Astrocyte (in vitro differentiated cells and primary cell): ENCODE measurements around the gene NAV3. TPM values are rescaled to one million over a fixed set of nuclear protein-coding genes. Genes with fewer than 3 reads are reported as not detected.

Experiments used
- DNase-seq: peaks from one replicate; pipeline ENCODE4 v3.0.0-alpha.2; 2010; ENCODE audit warnings: low read depth
- FAIRE-seq: peaks from 2 replicates; lab custom pipeline; 2011; peaks lifted over from hg19 to GRCh38; lab: Jason Lieb, UNC
- H2AFZ ChIP-seq: 2 replicates; pipeline ENCODE4 v1.6.0; 2012; ENCODE audit warnings: low read depth, low read length, inconsistent platforms
- H3K27ac ChIP-seq: 2 replicates; pipeline ENCODE4 v1.5.1; 2011; ENCODE audit warnings: low read depth, low read length, inconsistent platforms
- H3K27me3 ChIP-seq: 2 replicates; pipeline ENCODE4 v1.6.0; 2011; ENCODE audit warnings: low read length, inconsistent platforms; ENCODE audit not compliant: insufficient read depth
- H3K36me3 ChIP-seq: 2 replicates; pipeline ENCODE4 v1.5.1; 2011; ENCODE audit warnings: low read length, inconsistent platforms; ENCODE audit not compliant: insufficient read depth
- H3K4me1 ChIP-seq: 2 replicates; pipeline ENCODE4 v1.5.1; 2011; ENCODE audit warnings: low read length, inconsistent platforms; ENCODE audit not compliant: insufficient read depth
- H3K4me2 ChIP-seq: 2 replicates; pipeline ENCODE4 v1.6.0; 2012; ENCODE audit warnings: low read length, inconsistent platforms
- H3K4me3 ChIP-seq: 2 replicates; pipeline ENCODE4 v1.5.1; 2011; ENCODE audit warnings: low read depth, mild to moderate bottlenecking, low read length, inconsistent platforms; ENCODE audit not compliant: insufficient read depth
- H3K79me2 ChIP-seq: 2 replicates; pipeline ENCODE4 v1.6.0; 2012; ENCODE audit warnings: mild to moderate bottlenecking, low read length, inconsistent platforms; ENCODE audit not compliant: insufficient read depth
- H3K9ac ChIP-seq: 2 replicates; pipeline ENCODE4 v1.6.0; 2012; ENCODE audit warnings: mild to moderate bottlenecking, low read length, inconsistent platforms
- H3K9me3 ChIP-seq: 2 replicates; pipeline ENCODE4 v1.5.1; 2012; ENCODE audit warnings: low read depth, mild to moderate bottlenecking, low read length, inconsistent platforms; ENCODE audit not compliant: insufficient read depth
- H4K20me1 ChIP-seq: 2 replicates; pipeline ENCODE4 v1.6.0; 2012; ENCODE audit warnings: low read length, inconsistent platforms; ENCODE audit not compliant: insufficient read depth
- H3K27ac Mint-ChIP-seq: one replicate; pipeline ENCODE4 v1.8.0; 2021; ENCODE audit warnings: mild to moderate bottlenecking, mixed read lengths; ENCODE audit not compliant: unreplicated experiment
- H3K27me3 Mint-ChIP-seq: one replicate; pipeline ENCODE4 v1.8.0; 2021; ENCODE audit warnings: low read depth, mixed read lengths; ENCODE audit not compliant: unreplicated experiment
- H3K36me3 Mint-ChIP-seq: one replicate; pipeline ENCODE4 v1.8.0; 2021; ENCODE audit warnings: low read depth, mixed read lengths; ENCODE audit not compliant: unreplicated experiment
- H3K4me1 Mint-ChIP-seq: one replicate; pipeline ENCODE4 v1.8.0; 2021; ENCODE audit warnings: low read depth, mixed read lengths; ENCODE audit not compliant: unreplicated experiment
- H3K4me3 Mint-ChIP-seq: one replicate; pipeline ENCODE4 v1.8.0; 2021; ENCODE audit warnings: mild to moderate bottlenecking, moderate library complexity, mixed read lengths; ENCODE audit not compliant: unreplicated experiment
- H3K9me3 Mint-ChIP-seq: one replicate; pipeline ENCODE4 v1.8.0; 2021; ENCODE audit warnings: mild to moderate bottlenecking, mixed read lengths; ENCODE audit not compliant: unreplicated experiment
- EZH2 ChIP-seq: IDR thresholded peaks from 2 replicates; pipeline ENCODE4 v1.6.1; 2012; ENCODE audit warnings: mild to moderate bottlenecking, low read length, inconsistent platforms; ENCODE audit not compliant: insufficient read depth
- total RNA-seq: library from RNA; stranded (reverse); gene quantifications from 2 replicates; pipeline ENCODE4 v1.2.1, GENCODE V29; 2021
- TF ChIP-seq, protein P1 (sequence below): IDR thresholded peaks from 2 replicates; pipeline ENCODE4 v1.5.1; 2011; ENCODE audit warnings: low read depth, mild to moderate bottlenecking, inconsistent platforms, low read length, moderate library complexity; ENCODE audit not compliant: insufficient read depth

NAV3 gene
- total RNA-seq, 1 donor from 2014 or later, result 24.1 TPM

DNA sequence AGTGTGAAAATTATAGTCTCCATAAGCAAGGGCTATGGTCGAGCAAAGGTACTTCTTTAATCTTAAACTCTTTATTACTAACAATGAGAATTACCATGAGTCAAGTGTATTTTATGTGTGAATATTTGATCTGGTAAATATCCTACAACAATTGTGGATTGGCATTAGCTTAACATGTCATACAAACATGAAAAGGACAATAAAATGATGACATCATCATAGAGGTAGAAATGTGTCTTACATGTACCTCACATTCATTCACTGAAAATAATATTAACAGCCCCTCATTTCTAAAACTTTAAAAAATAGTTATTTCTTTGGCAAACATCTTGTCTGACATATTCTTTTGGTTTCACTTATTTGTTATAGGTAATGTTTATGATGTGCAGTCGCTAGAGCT, 355.0 kb downstream of the NAV3 start:
- H3K4me1 ChIP-seq, result peaks cover 4% of the 10 kb centered on the region
- no peak for FAIRE-seq
- Mint-ChIP-seq H3K27me3 (no peaks in the 10 kb centered on the region), H3K4me3 (no peak overlapping the region), H3K27ac (no peak overlapping the region), H3K9me3 (no peaks in the 10 kb centered on the region), H3K4me1 (no peaks in the 10 kb centered on the region), H3K36me3 (peaks cover 1% of the 10 kb centered on the region)
- no peaks in the 10 kb centered on the region for H3K79me2 ChIP-seq
- H3K9ac ChIP-seq, result no peak overlapping the region
- H2AFZ ChIP-seq, result no peak overlapping the region
- TF ChIP-seq, protein P1, sequence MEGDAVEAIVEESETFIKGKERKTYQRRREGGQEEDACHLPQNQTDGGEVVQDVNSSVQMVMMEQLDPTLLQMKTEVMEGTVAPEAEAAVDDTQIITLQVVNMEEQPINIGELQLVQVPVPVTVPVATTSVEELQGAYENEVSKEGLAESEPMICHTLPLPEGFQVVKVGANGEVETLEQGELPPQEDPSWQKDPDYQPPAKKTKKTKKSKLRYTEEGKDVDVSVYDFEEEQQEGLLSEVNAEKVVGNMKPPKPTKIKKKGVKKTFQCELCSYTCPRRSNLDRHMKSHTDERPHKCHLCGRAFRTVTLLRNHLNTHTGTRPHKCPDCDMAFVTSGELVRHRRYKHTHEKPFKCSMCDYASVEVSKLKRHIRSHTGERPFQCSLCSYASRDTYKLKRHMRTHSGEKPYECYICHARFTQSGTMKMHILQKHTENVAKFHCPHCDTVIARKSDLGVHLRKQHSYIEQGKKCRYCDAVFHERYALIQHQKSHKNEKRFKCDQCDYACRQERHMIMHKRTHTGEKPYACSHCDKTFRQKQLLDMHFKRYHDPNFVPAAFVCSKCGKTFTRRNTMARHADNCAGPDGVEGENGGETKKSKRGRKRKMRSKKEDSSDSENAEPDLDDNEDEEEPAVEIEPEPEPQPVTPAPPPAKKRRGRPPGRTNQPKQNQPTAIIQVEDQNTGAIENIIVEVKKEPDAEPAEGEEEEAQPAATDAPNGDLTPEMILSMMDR, result no peak
- TF ChIP-seq EZH2, result no peak
- H4K20me1 ChIP-seq, result no peaks in the 10 kb centered on the region
- DNase-seq, result no peak
- H3K27ac ChIP-seq, result peak overlapping the region; percentile 35
- no peak overlapping the region for H3K4me2 ChIP-seq
- no peaks in the 10 kb centered on the region for H3K9me3 ChIP-seq
- H3K27me3 ChIP-seq, result no peaks in the 10 kb centered on the region
- H3K4me3 ChIP-seq, result no peak overlapping the region
- peaks cover 35% of the 10 kb centered on the region for H3K36me3 ChIP-seq

DNA sequence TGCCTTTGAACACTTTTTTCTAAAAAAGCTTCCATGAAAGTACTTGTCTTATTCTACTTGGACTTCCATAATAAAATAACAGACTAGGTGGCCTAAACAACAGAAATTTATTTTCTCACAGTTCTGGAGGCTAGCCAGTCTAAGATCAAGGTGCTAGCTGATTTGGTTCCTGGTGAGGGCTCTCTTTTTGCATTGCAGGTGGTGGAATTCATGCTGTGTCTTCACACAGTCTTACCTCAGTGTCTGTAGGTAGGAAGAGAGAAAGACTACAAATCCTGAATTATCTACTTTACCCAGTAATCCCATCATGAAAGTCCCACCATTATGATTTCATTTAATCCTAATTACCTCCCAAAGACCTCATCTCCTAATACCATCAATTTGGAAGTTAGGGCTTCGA, 356.0 kb downstream of the NAV3 start:
- peaks cover 4% of the 10 kb centered on the region for H3K4me1 ChIP-seq
- H3K79me2 ChIP-seq, result no peaks in the 10 kb centered on the region
- peaks cover 32% of the 10 kb centered on the region for H3K36me3 ChIP-seq
- H4K20me1 ChIP-seq, result no peaks in the 10 kb centered on the region
- TF ChIP-seq, protein P1, result no peak
- TF ChIP-seq EZH2, result no peak
- no peaks in the 10 kb centered on the region for H3K27me3 ChIP-seq
- DNase-seq, result no peak
- Mint-ChIP-seq H3K27ac (no peak overlapping the region), H3K4me3 (no peak overlapping the region), H3K36me3 (peaks cover 4% of the 10 kb centered on the region), H3K9me3 (no peaks in the 10 kb centered on the region), H3K27me3 (no peaks in the 10 kb centered on the region), H3K4me1 (no peaks in the 10 kb centered on the region)
- H3K4me3 ChIP-seq, result no peak overlapping the region
- FAIRE-seq, result no peak
- no peak overlapping the region for H3K27ac ChIP-seq
- H3K9ac ChIP-seq, result no peak overlapping the region
- H3K4me2 ChIP-seq, result no peak overlapping the region
- H2AFZ ChIP-seq, result no peak overlapping the region
- H3K9me3 ChIP-seq, result no peaks in the 10 kb centered on the region

DNA sequence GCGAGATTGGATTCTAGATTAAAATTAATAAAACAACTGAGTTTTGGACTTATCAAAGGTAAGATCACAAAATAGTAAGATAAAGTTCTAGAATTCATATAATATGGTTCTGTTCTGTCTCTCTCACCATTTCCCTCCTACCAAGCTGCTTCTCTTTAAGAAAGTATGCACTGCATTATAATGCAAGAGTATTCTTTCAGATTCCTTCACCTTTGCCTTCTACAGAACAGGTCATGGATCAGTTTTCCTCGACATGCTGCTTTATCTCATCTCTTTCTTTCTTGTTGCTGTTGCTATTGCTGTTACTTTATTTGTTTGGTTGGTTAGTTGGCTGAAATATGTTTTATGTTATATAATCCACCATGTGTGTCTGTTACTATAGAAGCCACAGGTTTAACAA, 357.0 kb downstream of the NAV3 start:
- Histone ChIP-seq H3K36me3 (peaks cover 27% of the 10 kb centered on the region), H3K4me2 (no peak overlapping the region), H2AFZ (no peak overlapping the region), H3K4me3 (no peak overlapping the region), H4K20me1 (no peaks in the 10 kb centered on the region), H3K9ac (no peak overlapping the region), H3K27me3 (no peaks in the 10 kb centered on the region), H3K79me2 (no peaks in the 10 kb centered on the region), H3K27ac (no peak overlapping the region), H3K4me1 (peaks cover 4% of the 10 kb centered on the region), H3K9me3 (no peaks in the 10 kb centered on the region)
- H3K27me3 Mint-ChIP-seq, result no peaks in the 10 kb centered on the region
- FAIRE-seq (no peak), DNase-seq (no peak)
- H3K4me3 Mint-ChIP-seq, result no peak overlapping the region
- H3K9me3 Mint-ChIP-seq, result no peaks in the 10 kb centered on the region
- H3K4me1 Mint-ChIP-seq, result no peaks in the 10 kb centered on the region
- no peak overlapping the region for H3K27ac Mint-ChIP-seq
- peaks cover 4% of the 10 kb centered on the region for H3K36me3 Mint-ChIP-seq
- no peak for TF ChIP-seq EZH2
- TF ChIP-seq, protein P1, result no peak
